H1 (cell line): ENCODE data around the gene CASP5. TPM values are rescaled to one million over a fixed set of nuclear protein-coding genes. Genes with fewer than 3 reads are reported as not detected.

Experiments used
- CTCF ChIA-PET: fragments of 300-600 bp; sonication (Branson Sonifier 250); formaldehyde crosslinking; loops from one replicate; lab custom pipeline; 2021; ENCODE audit not compliant: partially characterized antibody; lab: Charles Lee
- POLR2A ChIA-PET: fragments of 300-600 bp; sonication (Branson Sonifier 250); formaldehyde crosslinking; loops from one replicate; lab custom pipeline; 2021; ENCODE audit warnings: inconsistent platforms; ENCODE audit not compliant: partially characterized antibody; lab: Charles Lee
- DNase-seq, 2 experiments: peaks; one replicate each; pipeline versions ENCODE4 v3.0.0 to v3.0.0-alpha.2; 2010 to 2022; ENCODE audit warnings: low spot score in 2 of 2, low read depth in 1 of 2, mixed read lengths in 1 of 2
- FAIRE-seq: peaks from 2 replicates; lab custom pipeline; 2011; peaks lifted over from hg19 to GRCh38; lab: Jason Lieb, UNC
- H2AFZ ChIP-seq: 2 replicates; pipeline ENCODE4 v1.8.1; 2012; ENCODE audit warnings: low read length, inconsistent platforms
- H2AK5ac ChIP-seq: 2 replicates; pipeline ENCODE4 v1.6.1; 2013; ENCODE audit warnings: low read depth, low read length
- H2BK120ac ChIP-seq: replicated peaks from 2 replicates; pipeline ENCODE3; 2013; ENCODE audit warnings: low read depth, low read length, inconsistent platforms
- H2BK12ac ChIP-seq: 2 replicates; pipeline ENCODE4 v1.6.1; 2013; ENCODE audit warnings: low read depth, low read length
- H2BK15ac ChIP-seq: 2 replicates; pipeline ENCODE4 v1.6.1; 2013; ENCODE audit warnings: low read length
- H2BK20ac ChIP-seq: 2 replicates; pipeline ENCODE4 v1.6.1; 2013; ENCODE audit warnings: low read length
- H2BK5ac ChIP-seq: 2 replicates; pipeline ENCODE4 v1.6.1; 2013; ENCODE audit warnings: low read depth, low read length
- H3K14ac ChIP-seq: 2 replicates; pipeline ENCODE4 v1.6.1; 2013; ENCODE audit warnings: inconsistent platforms; ENCODE audit not compliant: insufficient read length
- H3K18ac ChIP-seq: 2 replicates; pipeline ENCODE4 v1.6.1; 2013; ENCODE audit warnings: low read length; ENCODE audit errors: extremely low read depth
- H3K23ac ChIP-seq: 2 replicates; pipeline ENCODE4 v1.6.1; 2013; ENCODE audit warnings: inconsistent platforms; ENCODE audit not compliant: insufficient read length
- H3K23me2 ChIP-seq: 2 replicates; pipeline ENCODE4 v1.6.1; 2013; ENCODE audit warnings: low read depth, low read length
- H3K27ac ChIP-seq: 2 replicates; pipeline ENCODE4 v1.6.1; 2011; ENCODE audit warnings: low read depth, low read length, inconsistent platforms
- H3K27me3 ChIP-seq, 4 experiments: replicated peaks in 1 of 4; 1 replicate in 1 of 4; 2 replicates in 3 of 4; pipeline versions ENCODE4 v1.6.1 to v1.8.1; 2011 to 2013; ENCODE audit warnings: low read length in 3 of 4, mild to moderate bottlenecking in 3 of 4, inconsistent platforms in 2 of 4, mixed read lengths in 2 of 4, moderate library complexity in 1 of 4; ENCODE audit not compliant: control insufficient read depth in 3 of 4, insufficient read depth in 3 of 4; ENCODE audit errors: extremely low read depth in 1 of 4
- H3K36me3 ChIP-seq, 4 experiments: 2 replicates each; pipeline versions ENCODE4 v1.6.1 to v1.8.1; 2011 to 2013; ENCODE audit warnings: mild to moderate bottlenecking in 4 of 4, low read length in 3 of 4, moderate library complexity in 2 of 4, control low read depth in 1 of 4, inconsistent platforms in 1 of 4; ENCODE audit not compliant: insufficient read depth in 4 of 4, control insufficient read depth in 2 of 4
- H3K4ac ChIP-seq: replicated peaks from 2 replicates; pipeline ENCODE3; 2013; ENCODE audit warnings: low read length, low read depth, mixed read lengths, inconsistent platforms; ENCODE audit not compliant: insufficient read length
- H3K4me1 ChIP-seq, 4 experiments: replicated peaks in 1 of 4; 1 replicate in 1 of 4; 2 replicates in 3 of 4; pipeline versions ENCODE4 v1.6.1 to v1.8.1; 2011 to 2013; ENCODE audit warnings: low read length in 3 of 4, inconsistent platforms in 2 of 4, mixed read lengths in 1 of 4; ENCODE audit not compliant: insufficient read depth in 4 of 4, control insufficient read depth in 3 of 4
- H3K4me2 ChIP-seq, 2 experiments: 2 replicates each; pipeline versions ENCODE4 v1.6.1 to v1.8.1; 2011 to 2013; ENCODE audit warnings: low read depth in 2 of 2, low read length in 2 of 2, control low read depth in 1 of 2, inconsistent platforms in 1 of 2, mild to moderate bottlenecking in 1 of 2; ENCODE audit not compliant: insufficient read depth in 1 of 2
- H3K4me3 ChIP-seq, 4 experiments: fragments of 200-600, 300-600 bp in 1 of 4; sonication (generic), shearing (Covaris generic), sonication (Bioruptor Twin) in 1 of 4; 2 replicates each; pipeline versions ENCODE4 v1.5.1 to v1.8.1; 2011 to 2016; ENCODE audit warnings: low read length in 4 of 4, low read depth in 3 of 4, control low read depth in 2 of 4, inconsistent platforms in 2 of 4, mild to moderate bottlenecking in 2 of 4, mixed read lengths in 1 of 4, moderate library complexity in 1 of 4; ENCODE audit not compliant: insufficient read depth in 2 of 4; ENCODE audit errors: extremely low read depth in 1 of 4
- H3K56ac ChIP-seq: replicated peaks from 2 replicates; pipeline ENCODE3; 2013; ENCODE audit warnings: low read depth, mild to moderate bottlenecking, mixed read lengths, low read length, inconsistent platforms; ENCODE audit not compliant: insufficient read length
- H3K79me1 ChIP-seq: 2 replicates; pipeline ENCODE4 v1.6.1; 2013; ENCODE audit warnings: low read depth, low read length, control low read depth
- H3K79me2 ChIP-seq, 2 experiments: 2 replicates each; pipeline versions ENCODE4 v1.6.1 to v1.8.1; 2012 to 2013; ENCODE audit warnings: low read length in 2 of 2, mild to moderate bottlenecking in 2 of 2, inconsistent platforms in 1 of 2; ENCODE audit not compliant: insufficient read depth in 2 of 2, control insufficient read depth in 1 of 2
- H3K9ac ChIP-seq, 4 experiments: replicated peaks in 1 of 4; 1 replicate in 1 of 4; 2 replicates in 3 of 4; pipeline versions ENCODE4 v1.6.1 to v1.8.1; 2011 to 2013; ENCODE audit warnings: low read depth in 3 of 4, low read length in 3 of 4, control low read depth in 2 of 4, mild to moderate bottlenecking in 2 of 4, moderate library complexity in 2 of 4, inconsistent platforms in 1 of 4; ENCODE audit errors: extremely low read depth in 1 of 4
- H3K9me3 ChIP-seq, 2 experiments: 2 replicates each; pipeline versions ENCODE4 v1.6.1 to v1.8.1; 2012 to 2013; ENCODE audit warnings: mild to moderate bottlenecking in 2 of 2, moderate library complexity in 2 of 2, control low read depth in 1 of 2, inconsistent platforms in 1 of 2, low read depth in 1 of 2, low read length in 1 of 2, mixed read lengths in 1 of 2; ENCODE audit not compliant: insufficient read depth in 2 of 2
- H4K20me1 ChIP-seq, 2 experiments: replicated peaks in 1 of 2; 2 replicates each; pipeline versions ENCODE3 to v1.8.1; 2011 to 2013; ENCODE audit warnings: inconsistent platforms in 2 of 2, low read length in 2 of 2, mild to moderate bottlenecking in 1 of 2; ENCODE audit not compliant: insufficient read depth in 2 of 2, control insufficient read depth in 1 of 2
- H4K5ac ChIP-seq: 2 replicates; pipeline ENCODE4 v1.6.1; 2013; ENCODE audit warnings: low read length, low read depth, mixed read lengths, inconsistent platforms; ENCODE audit not compliant: insufficient read length
- H4K8ac ChIP-seq: 2 replicates; pipeline ENCODE4 v1.8.0; 2013; ENCODE audit warnings: mild to moderate bottlenecking, moderate library complexity, low read length, inconsistent platforms; ENCODE audit not compliant: insufficient read depth; ENCODE audit errors: extremely low read depth
- H4K91ac ChIP-seq: replicated peaks from 2 replicates; pipeline ENCODE3; 2013; ENCODE audit warnings: low read length, mixed read lengths, inconsistent platforms; ENCODE audit not compliant: insufficient read length
- CBX5 ChIP-seq: fragments of 300-800, 300-1000 bp; sonication (generic); IDR thresholded peaks from 2 replicates; pipeline ENCODE4 v1.7.1; 2016; ENCODE audit warnings: antibody characterized with exemption, low read length, low read depth
- CHD2 ChIP-seq: IDR thresholded peaks from 2 replicates; pipeline ENCODE4 v1.6.1; 2012; ENCODE audit warnings: low read length, improper control_type of control experiment
- E2F6 ChIP-seq: IDR thresholded peaks from 2 replicates; pipeline ENCODE4 v1.6.1; 2012; ENCODE audit warnings: inconsistent platforms
- EZH2 ChIP-seq: fragments of 200-600 bp; sonication (generic); IDR thresholded peaks from 2 replicates; pipeline ENCODE4 v1.7.1; 2012; ENCODE audit warnings: low read depth, mild to moderate bottlenecking, moderate library complexity, low read length, inconsistent platforms; ENCODE audit not compliant: severe bottlenecking
- JUN ChIP-seq: IDR thresholded peaks from 2 replicates; pipeline ENCODE4 v1.6.1; 2011; ENCODE audit warnings: low read depth, mild to moderate bottlenecking, improper control_type of control experiment, low read length
- KDM4A ChIP-seq: IDR thresholded peaks from one replicate; pipeline ENCODE4 v1.7.1; 2012; ENCODE audit warnings: low read depth, mild to moderate bottlenecking, moderate library complexity, low read length, inconsistent platforms; ENCODE audit not compliant: severe bottlenecking
- KDM5A ChIP-seq: fragments of 200-600 bp; IDR thresholded peaks from 2 replicates; pipeline ENCODE4 v1.7.1; 2012; ENCODE audit warnings: mild to moderate bottlenecking, low read length, inconsistent platforms, mixed read lengths
- MAFK ChIP-seq: IDR thresholded peaks from 2 replicates; pipeline ENCODE4 v1.6.1; 2012; ENCODE audit warnings: low read depth, mild to moderate bottlenecking, improper control_type of control experiment, low read length
- SAP30 ChIP-seq: fragments of 300-600 bp; sonication (generic); IDR thresholded peaks from 2 replicates; pipeline ENCODE4 v1.7.1; 2012; ENCODE audit warnings: low read length, moderate library complexity, mild to moderate bottlenecking, inconsistent platforms; ENCODE audit not compliant: insufficient read depth, insufficient replicate concordance
- SRF ChIP-seq: IDR thresholded peaks from 2 replicates; pipeline ENCODE4 v1.6.1; 2011; ENCODE audit warnings: mild to moderate bottlenecking, low read depth, low read length, moderate library complexity
- TBP ChIP-seq: IDR thresholded peaks from 2 replicates; pipeline ENCODE4 v1.6.1; 2011; ENCODE audit warnings: low read depth, low read length, improper control_type of control experiment
- ZNF274 ChIP-seq: IDR thresholded peaks from 2 replicates; pipeline ENCODE4 v1.7.0; 2012; ENCODE audit warnings: low read length, borderline replicate concordance; ENCODE audit errors: extremely low read depth
- WGBS, 2 experiments: shearing (Covaris generic) in 1 of 2; methylation state at CpG; one replicate each; pipeline versions ENCODE4 v1.1.6 to v1.1.7; 2013 to 2015; ENCODE audit warnings: low lambda C conversion rate in 2 of 2, mixed read lengths in 2 of 2, inconsistent platforms in 1 of 2, low coverage in 1 of 2, missing lambda C conversion rate in 1 of 2; ENCODE audit not compliant: insufficient replicate concordance in 2 of 2, insufficient coverage in 1 of 2, insufficient read length in 1 of 2; ENCODE audit errors: extremely low coverage in 1 of 2, missing lambda C conversion rate in 1 of 2; 5-methylcytosine and 5-hydroxymethylcytosine counted together
- polyA plus RNA-seq, 7 experiments: library from polyadenylated mRNA; depleted of rRNA in 3 of 7; stranded (reverse) in 5 of 7; unstranded in 2 of 7; fragments of >200 nt in 5 of 7; fragments of 200-250 nt in 2 of 7; gene quantifications; 1 replicate in 5 of 7; 2 replicates in 1 of 7; 4 replicates in 1 of 7; pipeline versions ENCODE4 v1.2.1 to v1.2.3, GENCODE V29; 2011 to 2013; ENCODE audit warnings: missing spikeins in 2 of 7, mixed read lengths in 2 of 7
- total RNA-seq: library from RNA; stranded (reverse); fragmentation: NEBNext Ultra II Directional; extraction: Animal tissue kit (Norgen Biotek cat#: 25700); gene quantifications from 2 replicates; pipeline ENCODE4 v1.2.1, GENCODE V29; 2021

CASP5 gene
- total and polyA plus RNA-seq, 2 of the 8 experiments (the other 6 are each of a cell fraction or from before 2014, with no cell fraction given), result not detected

- no peak overlapping the region for H2AFZ ChIP-seq
- no peaks in the 10 kb centered on the region for H3K4me1 ChIP-seq
- no peaks in the 10 kb centered on the region for H3K79me1 ChIP-seq
- no peak overlapping the region for H4K5ac ChIP-seq
- no peak overlapping the region for H4K91ac ChIP-seq
- H3K27me3 ChIP-seq, result no peaks in the 10 kb centered on the region
- H3K9ac ChIP-seq, result no peak overlapping the region
- H2BK12ac ChIP-seq, result no peak overlapping the region
- no peak overlapping the region for H4K8ac ChIP-seq
- H3K23ac ChIP-seq, result no peak overlapping the region
- no peak overlapping the region for H2BK20ac ChIP-seq
- CTCF ChIA-PET, result interaction anchor here (1.5 kb wide), 1 partner anchor 9 kb away, joined by 3 read pairs; no protein-coding TSS in a partner anchor
- H3K18ac ChIP-seq, result no peak overlapping the region
- 91% methylated on average over 4 of the region's 4 CpGs; no CpG with 5 or more reads in 1 of the 2 experiments for WGBS, 2 experiments
- no peaks in the 10 kb centered on the region for H3K79me2 ChIP-seq
- H2AK5ac ChIP-seq, result no peak overlapping the region
- no peak overlapping the region for H2BK5ac ChIP-seq
- POLR2A ChIA-PET, result no interaction called here
- no peaks in the 10 kb centered on the region for H4K20me1 ChIP-seq
- no peaks in the 10 kb centered on the region for H3K36me3 ChIP-seq
- H3K4me2 ChIP-seq, result no peak overlapping the region
- no peak overlapping the region for H3K27ac ChIP-seq
- FAIRE-seq (no peak), DNase-seq (no peak)
- H3K56ac ChIP-seq, result no peak overlapping the region
- 0 out of 2 replicates have a peak, but pooled peaks cover 2% of the 10 kb centered on the region for H3K23me2 ChIP-seq
- no peak overlapping the region for H3K14ac ChIP-seq
- no peaks in the 10 kb centered on the region for H3K9me3 ChIP-seq
- no peak overlapping the region for H3K4me3 ChIP-seq
- H2BK15ac ChIP-seq, result no peak overlapping the region
- no peak overlapping the region for H2BK120ac ChIP-seq
- no peak overlapping the region for H3K4ac ChIP-seq
- TF ChIP-seq CBX5, result no peak
- no peak for TF ChIP-seq MAFK
- no peak for TF ChIP-seq SRF
- TF ChIP-seq TBP, result no peak
- no peak for TF ChIP-seq E2F6
- no peak for TF ChIP-seq ZNF274
- no peak for TF ChIP-seq EZH2
- no peak for TF ChIP-seq CHD2
- no peak for TF ChIP-seq KDM5A
- TF ChIP-seq SAP30, result no peak
- no peak for TF ChIP-seq KDM4A
- TF ChIP-seq JUN, result no peak
- TF ChIP-seq, all 59 proteins: peak for 0
Measured at GRCh38 chr11:104991994-104992393, 31.0 kb downstream of the CASP5 start.
